Activated CD8-positive, alpha-beta T cell treated with anti-CD3 and anti-CD28 coated beads for 36 hours (primary cell): ENCODE results near the gene THADA. TPM values are rescaled to one million over a fixed set of nuclear protein-coding genes. Genes with fewer than 3 reads are reported as not detected.

Source experiments
- ATAC-seq: fragments of 200-7000 bp; cut with Tn5 transposase; one replicate; pipeline ENCODE4 v1.10.0; 2021; ENCODE audit warnings: mild to moderate bottlenecking, moderate library complexity
- CTCF ChIA-PET: fragments of 350-600 bp; sonication (Branson Sonifier 250); formaldehyde crosslinking; loops from one replicate; lab custom pipeline; 2021; ENCODE audit warnings: antibody characterized with exemption; lab: Charles Lee
- POLR2A ChIA-PET: fragments of 350-600 bp; sonication (Branson Sonifier 250); formaldehyde crosslinking; loops from one replicate; lab custom pipeline; 2021; ENCODE audit warnings: antibody characterized with exemption; lab: Charles Lee
- DNase-seq: peaks from one replicate; pipeline ENCODE4 v3.0.0-alpha.2; 2020
- H3K27ac Mint-ChIP-seq: one replicate; pipeline ENCODE4 v1.8.0; 2021; ENCODE audit warnings: mild to moderate bottlenecking, mixed read lengths
- H3K27me3 Mint-ChIP-seq: one replicate; pipeline ENCODE4 v1.8.0; 2021; ENCODE audit warnings: mixed read lengths
- H3K36me3 Mint-ChIP-seq: one replicate; pipeline ENCODE4 v1.8.0; 2021; ENCODE audit warnings: low read depth, mixed read lengths
- H3K4me1 Mint-ChIP-seq: one replicate; pipeline ENCODE4 v1.8.0; 2021; ENCODE audit warnings: low read depth, mixed read lengths
- H3K4me3 Mint-ChIP-seq: one replicate; pipeline ENCODE4 v1.8.0; 2021; ENCODE audit warnings: mild to moderate bottlenecking, moderate library complexity, mixed read lengths
- H3K9me3 Mint-ChIP-seq: one replicate; pipeline ENCODE4 v1.8.0; 2021; ENCODE audit warnings: mixed read lengths
- CTCF ChIP-seq: fragments of 200-600 bp; IDR thresholded peaks from one replicate; pipeline ENCODE4 v1.8.0; 2022; ENCODE audit warnings: antibody characterized with exemption, mild to moderate bottlenecking
- intact Hi-C: fragments of 100-400 bp; cut with micrococcal nuclease; formaldehyde crosslinking; loops from one replicate; pipeline ENCODE4 v1.10.0; 2022
- total RNA-seq, 2 experiments: library from RNA; stranded (reverse); gene quantifications; one replicate each; pipeline ENCODE4 v1.2.3, GENCODE V29; 2021

Gene THADA
- total RNA-seq, 2 experiments from 2014 or later = 31.3 to 31.6 TPM

GRCh38 chr2:43270461-43270860 is 325.4 kb downstream of the THADA start:
- peak overlapping the region; percentile 22 for H3K27ac Mint-ChIP-seq
- ChIA-PET POLR2A (no interaction called here), CTCF (interaction anchor here (0.5 kb wide), 1 partner anchor 117 kb away, joined by 3 read pairs; no protein-coding TSS in a partner anchor)

GRCh38 chr2:43269706-43270105 is 326.1 kb downstream of the THADA start:
- H3K27ac Mint-ChIP-seq = peak overlapping the region; percentile 22
- H3K27me3 Mint-ChIP-seq = no peaks in the 10 kb centered on the region
- H3K4me3 Mint-ChIP-seq = no peak overlapping the region
- peaks cover 17% of the 10 kb centered on the region for H3K4me1 Mint-ChIP-seq
- intact Hi-C loops = no loop called here
- POLR2A ChIA-PET = no interaction called here
- TF ChIP-seq CTCF = no peak
- H3K9me3 Mint-ChIP-seq = no peaks in the 10 kb centered on the region
- peaks cover 7% of the 10 kb centered on the region for H3K36me3 Mint-ChIP-seq
- ATAC-seq (no peak), DNase-seq (peak; percentile 14)
- CTCF ChIA-PET = interaction anchor here (0.5 to 0.8 kb wide), 2 partner anchors 13 to 118 kb away, joined by 3 read pairs; no protein-coding TSS in a partner anchor

More at GRCh38 chr2:43270461-43270860, 325.4 kb downstream of the THADA start:
- Mint-ChIP-seq H3K9me3 (no peaks in the 10 kb centered on the region), H3K27me3 (no peaks in the 10 kb centered on the region), H3K36me3 (peaks cover 7% of the 10 kb centered on the region), H3K4me3 (no peak overlapping the region), H3K4me1 (peaks cover 17% of the 10 kb centered on the region)
- intact Hi-C loops = no loop called here
- DNase-seq (no peak), ATAC-seq (no peak)
- no peak for TF ChIP-seq CTCF

GRCh38 chr2:43269074-43269572 is 326.7 kb downstream of the THADA start:
- no peak for TF ChIP-seq CTCF
- no peaks in the 10 kb centered on the region for H3K27me3 Mint-ChIP-seq
- H3K36me3 Mint-ChIP-seq = peaks cover 6% of the 10 kb centered on the region
- H3K27ac Mint-ChIP-seq = no peak overlapping the region
- ATAC-seq (no peak), DNase-seq (no peak)
- intact Hi-C loops = no loop called here
- peaks cover 17% of the 10 kb centered on the region for H3K4me1 Mint-ChIP-seq
- ChIA-PET POLR2A (no interaction called here), CTCF (interaction anchor here (0.8 kb wide), 1 partner anchor 13 kb away, joined by 3 read pairs; no protein-coding TSS in a partner anchor)
- no peak overlapping the region for H3K4me3 Mint-ChIP-seq
- no peaks in the 10 kb centered on the region for H3K9me3 Mint-ChIP-seq

- ChIA-PET POLR2A (no interaction called here), CTCF (no interaction called here)
- no peak for ATAC-seq
- H3K27me3 Mint-ChIP-seq = no peaks in the 10 kb centered on the region
- H3K4me3 Mint-ChIP-seq = no peak overlapping the region
- no peaks in the 10 kb centered on the region for H3K9me3 Mint-ChIP-seq
- no peak for TF ChIP-seq CTCF
- peaks cover 11% of the 10 kb centered on the region for H3K4me1 Mint-ChIP-seq
- H3K36me3 Mint-ChIP-seq = peaks cover 6% of the 10 kb centered on the region
- DNase-seq = no peak
- intact Hi-C loops = no loop called here
- no peak overlapping the region for H3K27ac Mint-ChIP-seq
Measured at GRCh38 chr2:43268066-43268953, 327.5 kb downstream of the THADA start.

- DNase-seq (no peak), ATAC-seq (no peak)
- Mint-ChIP-seq H3K9me3 (no peaks in the 10 kb centered on the region), H3K27me3 (no peaks in the 10 kb centered on the region), H3K4me3 (no peak overlapping the region), H3K36me3 (peaks cover 9% of the 10 kb centered on the region), H3K27ac (no peak overlapping the region), H3K4me1 (peaks cover 9% of the 10 kb centered on the region)
- POLR2A ChIA-PET = no interaction called here
- TF ChIP-seq CTCF = no peak
- intact Hi-C loops = no loop called here
- CTCF ChIA-PET = interaction anchor here (1.7 kb wide), 1 partner anchor 217 kb away, joined by 4 read pairs; no protein-coding TSS in a partner anchor
Measured at GRCh38 chr2:43267381-43267780, 328.5 kb downstream of the THADA start.
